ENCODE data around the gene SMNDC1. TPM values are rescaled to one million over a fixed set of nuclear protein-coding genes. Genes with fewer than 3 reads are reported as not detected.

The SMNDC1 gene
- total RNA-seq, 5 donors from 2014 or later (not counting 1 experiment from before 2014, with no cell fraction given) = 33.5 to 42.2 (median 34.1) TPM

- Mint-ChIP-seq H3K36me3 (peaks cover 24% of the 10 kb centered on the region), H3K27me3 (no peaks in the 10 kb centered on the region), H3K9me3 (no peaks in the 10 kb centered on the region), H3K27ac (no peak overlapping the region), H3K4me3 (no peak overlapping the region), H3K4me1 (peaks cover 13 to 28% (median 16%) of the 10 kb centered on the region in 3 donors)
- Histone ChIP-seq H3K4me3 (ENCODE audit: control insufficient read depth in 1 of 2, extremely low read depth in 1 of 2, low read length in 1 of 2) (no peak overlapping the region), H3K27ac (ENCODE audit: low read length) (no peak overlapping the region), H3K36me3 (ENCODE audit: control insufficient read depth in 2 of 2, extremely low read depth in 1 of 2, insufficient read depth in 1 of 2, low read length in 1 of 2) (no peaks in the 10 kb centered on the region), H3K4me1 (ENCODE audit: control insufficient read depth in 1 of 2, extremely low read depth in 1 of 2, insufficient read depth in 2 of 2, low read length in 2 of 2) (no peaks in the 10 kb centered on the region), H3K9me3 (no peaks in the 10 kb centered on the region), H3K27me3 (replicated peaks in 1 of 2; ENCODE audit: control insufficient read depth in 2 of 2, extremely low read depth in 1 of 2, insufficient read depth in 2 of 2, low read length in 1 of 2) (no peaks in the 10 kb centered on the region)
- CTCF ChIA-PET = interaction anchor here in 1 of 2 donors (1.0 to 1.9 kb wide), 4 partner anchors 9 to 125 kb away, joined by 3 to 6 read pairs (median 4); no protein-coding TSS in a partner anchor
- DNase-seq (no peak), ATAC-seq (replicated peaks in 1 of 4) (no peak)
- POLR2A ChIA-PET = interaction anchor here in 1 of 2 donors (0.6 kb wide), 1 partner anchor 194 kb away, joined by 4 read pairs; no protein-coding TSS in a partner anchor
- no CpG with 5 or more reads among the region's 1 CpG for WGBS (ENCODE audit: insufficient coverage)
Measured at GRCh38 chr10:110263164-110263563, 41.6 kb downstream of the SMNDC1 start.

DNA sequence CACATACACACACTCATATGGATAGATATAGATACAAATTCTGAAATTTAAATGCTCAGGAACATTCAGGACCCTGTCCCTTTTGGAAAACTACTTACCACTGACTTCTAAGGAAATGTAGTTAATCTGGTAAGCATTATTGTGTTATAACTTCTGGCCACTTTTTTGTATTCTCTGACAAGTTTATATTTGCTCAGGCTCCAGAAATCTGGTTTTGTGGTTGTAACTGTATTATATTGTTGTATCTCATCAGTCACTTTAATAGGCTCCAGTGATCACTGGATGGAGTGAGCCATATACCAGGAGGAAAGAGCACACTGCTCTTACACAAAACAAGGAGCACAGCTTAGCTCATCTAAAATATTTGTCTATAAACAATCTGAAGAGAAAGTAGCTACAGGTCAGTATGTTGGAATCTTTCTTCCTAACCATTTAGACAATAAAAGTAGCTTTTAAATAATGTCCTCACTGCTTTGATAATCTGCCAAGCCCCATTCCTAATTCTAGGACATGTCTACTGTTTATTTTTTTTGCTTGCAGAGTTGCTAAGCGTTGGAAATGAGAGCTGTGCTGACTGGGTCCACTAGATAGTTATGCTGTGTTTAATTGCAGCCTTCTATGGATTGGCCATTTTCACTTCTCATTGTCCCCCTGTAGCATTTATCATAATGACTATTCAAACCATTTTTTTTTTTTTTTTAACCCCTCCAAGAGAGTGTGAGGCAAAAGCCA lies 43.8 kb downstream of the SMNDC1 start:
- ChIA-PET CTCF (interaction anchor here (0.6 to 1.3 kb wide), 5 partner anchors 12 to 485 kb away, joined by 3 to 5 read pairs (median 3); no protein-coding TSS in a partner anchor), POLR2A (interaction anchor here in 1 of 2 donors (0.6 kb wide), 3 partner anchors 14 to 661 kb away, joined by 3 to 4 read pairs (median 3); no protein-coding TSS in a partner anchor)
- no peak overlapping the region for H3K27ac ChIP-seq (ENCODE audit: low read length)
- H3K4me3 ChIP-seq (ENCODE audit: control insufficient read depth in 1 of 2, extremely low read depth in 1 of 2, low read length in 1 of 2) = no peak overlapping the region
- peaks cover 0 to 15% (median 2%) of the 10 kb centered on the region in 3 donors for H3K4me1 Mint-ChIP-seq
- H3K27ac Mint-ChIP-seq = no peak overlapping the region
- no peak overlapping the region for H3K4me3 Mint-ChIP-seq
- H3K36me3 ChIP-seq (ENCODE audit: control insufficient read depth in 2 of 2, extremely low read depth in 1 of 2, insufficient read depth in 1 of 2, low read length in 1 of 2) = no peaks in the 10 kb centered on the region
- DNase-seq (no peak), ATAC-seq (replicated peaks in 1 of 4) (no peak)
- no peaks in the 10 kb centered on the region for H3K27me3 Mint-ChIP-seq
- no CpG with 5 or more reads among the region's 1 CpG for WGBS (ENCODE audit: insufficient coverage)
- no peaks in the 10 kb centered on the region for H3K9me3 ChIP-seq
- peaks cover 31% of the 10 kb centered on the region for H3K36me3 Mint-ChIP-seq
- no peaks in the 10 kb centered on the region for H3K4me1 ChIP-seq (ENCODE audit: control insufficient read depth in 1 of 2, extremely low read depth in 1 of 2, insufficient read depth in 2 of 2, low read length in 2 of 2)
- H3K27me3 ChIP-seq (replicated peaks in 1 of 2; ENCODE audit: control insufficient read depth in 2 of 2, extremely low read depth in 1 of 2, insufficient read depth in 2 of 2, low read length in 1 of 2) = no peaks in the 10 kb centered on the region
- H3K9me3 Mint-ChIP-seq = peaks cover 0 to under 1% (median under 1%) of the 10 kb centered on the region in 3 donors

DNA sequence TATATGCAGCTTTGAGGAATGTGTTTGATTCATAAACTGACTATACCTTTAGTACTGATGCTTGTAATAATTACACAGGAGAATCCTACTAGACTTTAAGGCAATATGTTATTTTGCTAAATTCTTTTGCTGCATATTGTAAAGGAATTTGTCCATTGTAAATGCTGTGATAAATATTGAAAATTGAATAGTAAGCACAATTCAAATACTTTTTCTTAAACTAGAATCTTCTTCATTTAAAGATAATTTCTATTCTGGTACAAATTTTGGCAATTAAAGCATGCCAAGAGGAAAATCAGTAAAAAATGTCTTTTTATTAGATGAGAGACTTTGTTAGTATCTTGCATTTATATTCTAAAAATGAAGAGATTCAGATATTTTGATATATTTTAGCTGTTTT lies 45.4 kb downstream of the SMNDC1 start:
- H3K36me3 ChIP-seq (ENCODE audit: control insufficient read depth in 2 of 2, extremely low read depth in 1 of 2, insufficient read depth in 1 of 2, low read length in 1 of 2) = no peaks in the 10 kb centered on the region
- H3K4me1 Mint-ChIP-seq = peaks cover 4 to 13% (median 7%) of the 10 kb centered on the region in 3 donors
- ChIA-PET CTCF (interaction anchor here in 1 of 2 donors (0.9 to 1.3 kb wide), 3 partner anchors 14 to 38 kb away, joined by 3 to 5 read pairs (median 4); no protein-coding TSS in a partner anchor), POLR2A (no interaction called here)
- H3K4me1 ChIP-seq (ENCODE audit: control insufficient read depth in 1 of 2, extremely low read depth in 1 of 2, insufficient read depth in 2 of 2, low read length in 2 of 2) = no peaks in the 10 kb centered on the region
- DNase-seq = no peak
- H3K36me3 Mint-ChIP-seq = peaks cover 44% of the 10 kb centered on the region
- no peaks in the 10 kb centered on the region for H3K27me3 ChIP-seq (replicated peaks in 1 of 2; ENCODE audit: control insufficient read depth in 2 of 2, extremely low read depth in 1 of 2, insufficient read depth in 2 of 2, low read length in 1 of 2)
- no peak overlapping the region for H3K27ac ChIP-seq (ENCODE audit: low read length)
- H3K27me3 Mint-ChIP-seq = no peaks in the 10 kb centered on the region
- H3K27ac Mint-ChIP-seq = no peak overlapping the region
- H3K4me3 Mint-ChIP-seq = no peak overlapping the region
- peaks cover 4 to 5% (median 4%) of the 10 kb centered on the region in 3 donors for H3K9me3 Mint-ChIP-seq
- no peak overlapping the region for H3K4me3 ChIP-seq (ENCODE audit: control insufficient read depth in 1 of 2, extremely low read depth in 1 of 2, low read length in 1 of 2)
- ATAC-seq (replicated peaks in 1 of 4) = no peak
- H3K9me3 ChIP-seq = no peaks in the 10 kb centered on the region

DNA sequence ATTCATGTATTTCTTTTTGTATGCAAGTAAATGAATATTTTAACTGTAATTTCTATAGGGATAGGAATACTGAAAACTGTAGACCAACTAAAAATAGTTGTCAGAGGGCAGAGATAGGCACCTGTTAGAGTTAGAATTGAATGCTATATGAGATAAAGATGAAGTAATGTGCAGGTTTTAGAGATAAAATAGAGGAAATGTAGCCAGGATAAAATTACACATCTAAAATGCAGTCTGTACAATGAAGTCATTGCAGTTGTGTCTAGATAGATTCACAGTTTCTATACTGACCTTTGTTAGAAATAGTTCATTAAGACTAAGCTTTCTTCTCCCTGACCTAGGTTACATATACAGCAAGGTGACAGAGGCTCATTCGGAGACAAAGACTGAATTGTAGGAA lies 46.2 kb downstream of the SMNDC1 start:
- Histone ChIP-seq H3K27ac (ENCODE audit: low read length) (no peak overlapping the region), H3K27me3 (replicated peaks in 1 of 2; ENCODE audit: control insufficient read depth in 2 of 2, extremely low read depth in 1 of 2, insufficient read depth in 2 of 2, low read length in 1 of 2) (no peaks in the 10 kb centered on the region), H3K36me3 (ENCODE audit: control insufficient read depth in 2 of 2, extremely low read depth in 1 of 2, insufficient read depth in 1 of 2, low read length in 1 of 2) (no peaks in the 10 kb centered on the region), H3K4me1 (ENCODE audit: control insufficient read depth in 1 of 2, extremely low read depth in 1 of 2, insufficient read depth in 2 of 2, low read length in 2 of 2) (no peaks in the 10 kb centered on the region), H3K4me3 (ENCODE audit: control insufficient read depth in 1 of 2, extremely low read depth in 1 of 2, low read length in 1 of 2) (no peak overlapping the region), H3K9me3 (no peaks in the 10 kb centered on the region)
- DNase-seq (no peak), ATAC-seq (replicated peaks in 1 of 4) (no peak)
- H3K4me3 Mint-ChIP-seq = no peak overlapping the region
- CTCF ChIA-PET = interaction anchor here in 1 of 2 donors (0.9 to 1.3 kb wide), 2 partner anchors 21 to 37 kb away, joined by 3 to 5 read pairs; no protein-coding TSS in a partner anchor
- peaks cover 41% of the 10 kb centered on the region for H3K36me3 Mint-ChIP-seq
- H3K27ac Mint-ChIP-seq = no peak overlapping the region
- peaks cover 4 to 5% (median 4%) of the 10 kb centered on the region in 3 donors for H3K9me3 Mint-ChIP-seq
- POLR2A ChIA-PET = interaction anchor here in 1 of 2 donors (0.5 kb wide), 1 partner anchor 113 kb away, joined by 3 read pairs; no protein-coding TSS in a partner anchor
- peaks cover 9 to 21% (median 14%) of the 10 kb centered on the region in 3 donors for H3K4me1 Mint-ChIP-seq
- H3K27me3 Mint-ChIP-seq = no peaks in the 10 kb centered on the region
- WGBS (ENCODE audit: insufficient coverage) = no CpG with 5 or more reads among the region's 1 CpG

DNA sequence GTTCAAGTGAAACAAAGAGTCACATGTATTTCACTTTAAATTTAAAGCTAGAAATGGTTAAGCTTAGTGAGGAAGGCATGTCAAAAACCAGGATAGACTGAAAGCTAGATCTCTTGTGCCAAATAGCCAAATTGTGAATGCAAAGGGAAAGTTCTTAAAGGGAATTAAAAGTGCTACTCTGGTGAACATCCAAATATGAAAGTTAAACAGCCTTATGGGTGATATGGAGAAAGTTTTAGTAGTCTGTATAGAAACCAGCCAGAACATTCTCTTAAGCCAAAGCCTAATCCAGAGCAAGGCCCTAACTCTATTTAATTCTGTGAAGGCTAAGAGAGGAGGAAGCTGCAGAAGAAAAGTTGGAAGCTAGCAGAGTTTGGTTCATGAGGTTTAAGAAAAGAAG lies 50.3 kb downstream of the SMNDC1 start:
- Mint-ChIP-seq H3K9me3 (peaks cover 4 to 5% (median 4%) of the 10 kb centered on the region in 3 donors), H3K4me1 (peaks cover 25 to 39% (median 36%) of the 10 kb centered on the region in 3 donors), H3K27me3 (no peaks in the 10 kb centered on the region), H3K27ac (peak overlapping the region in 1 of 2 donors; percentile 60), H3K36me3 (peaks cover 21% of the 10 kb centered on the region), H3K4me3 (peak overlapping the region in 2 of 3 donors; percentile 22 to 38)
- ATAC-seq (replicated peaks in 1 of 4) (no peak), DNase-seq (no peak)
- Histone ChIP-seq H3K4me1 (ENCODE audit: control insufficient read depth in 1 of 2, extremely low read depth in 1 of 2, insufficient read depth in 2 of 2, low read length in 2 of 2) (no peaks in the 10 kb centered on the region), H3K27me3 (replicated peaks in 1 of 2; ENCODE audit: control insufficient read depth in 2 of 2, extremely low read depth in 1 of 2, insufficient read depth in 2 of 2, low read length in 1 of 2) (no peaks in the 10 kb centered on the region), H3K36me3 (ENCODE audit: control insufficient read depth in 2 of 2, extremely low read depth in 1 of 2, insufficient read depth in 1 of 2, low read length in 1 of 2) (no peaks in the 10 kb centered on the region), H3K27ac (ENCODE audit: low read length) (no peak overlapping the region), H3K9me3 (no peaks in the 10 kb centered on the region), H3K4me3 (ENCODE audit: control insufficient read depth in 1 of 2, extremely low read depth in 1 of 2, low read length in 1 of 2) (no peak overlapping the region)
- ChIA-PET POLR2A (interaction anchor here in 1 of 2 donors (0.6 kb wide), 2 partner anchors 27 to 41 kb away, joined by 3 read pairs; no protein-coding TSS in a partner anchor), CTCF (interaction anchor here (0.6 to 2.0 kb wide), 4 partner anchors 9 to 116 kb away, joined by 4 to 7 read pairs (median 4); no protein-coding TSS in a partner anchor)

- ChIA-PET CTCF (no interaction called here), POLR2A (no interaction called here)
- Histone ChIP-seq H3K4me3 (ENCODE audit: control insufficient read depth in 1 of 2, extremely low read depth in 1 of 2, low read length in 1 of 2) (no peak overlapping the region), H3K9me3 (no peaks in the 10 kb centered on the region), H3K27ac (ENCODE audit: low read length) (no peak overlapping the region), H3K4me1 (ENCODE audit: control insufficient read depth in 1 of 2, extremely low read depth in 1 of 2, insufficient read depth in 2 of 2, low read length in 2 of 2) (no peaks in the 10 kb centered on the region), H3K36me3 (ENCODE audit: control insufficient read depth in 2 of 2, extremely low read depth in 1 of 2, insufficient read depth in 1 of 2, low read length in 1 of 2) (no peaks in the 10 kb centered on the region), H3K27me3 (replicated peaks in 1 of 2; ENCODE audit: control insufficient read depth in 2 of 2, extremely low read depth in 1 of 2, insufficient read depth in 2 of 2, low read length in 1 of 2) (no peaks in the 10 kb centered on the region)
- H3K27me3 Mint-ChIP-seq = no peaks in the 10 kb centered on the region
- peaks cover 25 to 41% (median 33%) of the 10 kb centered on the region in 3 donors for H3K4me1 Mint-ChIP-seq
- DNase-seq = no peak
- ATAC-seq (replicated peaks in 1 of 4) = no peak
- H3K4me3 Mint-ChIP-seq = no peak overlapping the region
- H3K36me3 Mint-ChIP-seq = peaks cover 29% of the 10 kb centered on the region
- H3K9me3 Mint-ChIP-seq = peaks cover 4 to 5% (median 4%) of the 10 kb centered on the region in 3 donors
- WGBS (ENCODE audit: insufficient coverage) = 38% methylated on average over 1 of the region's 1 CpG
- H3K27ac Mint-ChIP-seq = peak overlapping the region in 1 of 2 donors; percentile 51
Measured at GRCh38 chr10:110252151-110252550, 52.6 kb downstream of the SMNDC1 start.
